ENCODE results near the gene PPP1R13L.
A peak's percentile ranks its signal among the peaks of the same experiment; 100 is the strongest.

Gene PPP1R13L

DNA sequence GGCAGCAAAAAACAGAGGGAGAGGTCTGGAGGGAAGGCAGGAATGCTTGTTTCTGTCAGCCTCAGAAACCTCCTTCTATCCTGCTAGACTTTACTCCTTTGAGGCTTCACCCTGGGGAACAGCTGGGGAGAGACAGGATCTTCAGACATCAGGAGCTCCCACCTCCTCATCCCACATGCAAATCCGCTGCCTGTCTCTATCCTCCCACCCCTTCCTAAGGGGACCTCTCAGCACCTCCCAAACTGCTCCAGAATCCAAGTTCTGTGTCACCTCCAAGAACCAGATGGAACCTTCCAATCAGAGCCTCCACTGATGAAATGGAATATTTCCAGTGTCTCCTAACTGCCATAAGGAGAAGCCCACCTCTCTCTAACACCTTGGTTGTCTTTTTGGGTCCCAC is 24.8 kb downstream of the PPP1R13L start:
- H3K4me1 ChIP-seq (ENCODE audit: control insufficient read depth in 1 of 2, insufficient read depth in 2 of 2, low read length in 2 of 2): no peaks in the 10 kb centered on the region
- H3K27me3 ChIP-seq (ENCODE audit: low read depth, low read length): peaks cover 4% of the 10 kb centered on the region
- no peak overlapping the region for H3K4me3 ChIP-seq (ENCODE audit: low read depth in 1 of 2, low read length in 2 of 2)
- no peaks in the 10 kb centered on the region for H3K36me3 ChIP-seq (ENCODE audit: control insufficient read depth in 1 of 2, insufficient read depth in 2 of 2, low read length in 2 of 2)
- H3K27ac ChIP-seq (ENCODE audit: low read length): no peak overlapping the region
- H3K9me3 ChIP-seq (ENCODE audit: control insufficient read depth in 1 of 2, low read length in 2 of 2): no peaks in the 10 kb centered on the region

DNA sequence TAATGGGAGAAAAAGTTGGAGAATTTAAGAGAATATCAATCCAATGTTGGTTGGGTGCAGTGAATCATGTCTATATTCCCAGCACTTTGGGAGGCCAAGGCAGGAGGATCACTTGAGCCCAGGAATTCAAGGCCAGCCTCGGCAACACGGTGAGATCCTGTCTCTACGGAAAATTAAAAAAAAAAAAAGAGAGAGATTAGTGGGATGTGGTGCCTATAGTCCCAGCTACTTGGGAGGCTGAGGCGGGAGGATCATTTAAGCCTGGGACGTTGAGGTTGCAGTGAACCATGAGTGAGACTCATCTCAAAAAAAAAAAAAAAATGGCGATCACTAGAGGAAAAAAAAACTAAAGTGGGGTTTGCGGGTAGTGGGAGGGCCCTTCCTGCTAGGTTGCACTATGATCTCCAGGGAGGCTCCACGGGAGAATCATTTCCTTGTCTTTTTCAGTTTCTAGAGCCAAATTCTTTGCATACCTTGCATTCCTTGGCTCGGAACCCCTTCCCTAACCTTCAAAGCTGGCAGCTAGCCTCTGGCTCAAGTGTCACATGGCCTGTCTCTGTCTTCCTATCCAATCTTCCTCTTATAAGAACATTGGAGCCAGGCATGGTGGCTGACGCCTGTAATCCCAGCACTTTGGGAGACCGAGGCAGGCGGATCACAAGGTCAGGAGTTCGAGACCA is 28.7 kb downstream of the PPP1R13L start:
- Histone ChIP-seq H3K36me3 (ENCODE audit: control insufficient read depth in 1 of 2, insufficient read depth in 2 of 2, low read length in 2 of 2) (no peaks in the 10 kb centered on the region), H3K27me3 (ENCODE audit: low read depth, low read length) (no peaks in the 10 kb centered on the region), H3K4me1 (ENCODE audit: control insufficient read depth in 1 of 2, insufficient read depth in 2 of 2, low read length in 2 of 2) (no peaks in the 10 kb centered on the region), H3K4me3 (ENCODE audit: low read depth in 1 of 2, low read length in 2 of 2) (no peak overlapping the region), H3K27ac (ENCODE audit: low read length) (no peak overlapping the region), H3K9me3 (ENCODE audit: control insufficient read depth in 1 of 2, low read length in 2 of 2) (no peaks in the 10 kb centered on the region)

DNA sequence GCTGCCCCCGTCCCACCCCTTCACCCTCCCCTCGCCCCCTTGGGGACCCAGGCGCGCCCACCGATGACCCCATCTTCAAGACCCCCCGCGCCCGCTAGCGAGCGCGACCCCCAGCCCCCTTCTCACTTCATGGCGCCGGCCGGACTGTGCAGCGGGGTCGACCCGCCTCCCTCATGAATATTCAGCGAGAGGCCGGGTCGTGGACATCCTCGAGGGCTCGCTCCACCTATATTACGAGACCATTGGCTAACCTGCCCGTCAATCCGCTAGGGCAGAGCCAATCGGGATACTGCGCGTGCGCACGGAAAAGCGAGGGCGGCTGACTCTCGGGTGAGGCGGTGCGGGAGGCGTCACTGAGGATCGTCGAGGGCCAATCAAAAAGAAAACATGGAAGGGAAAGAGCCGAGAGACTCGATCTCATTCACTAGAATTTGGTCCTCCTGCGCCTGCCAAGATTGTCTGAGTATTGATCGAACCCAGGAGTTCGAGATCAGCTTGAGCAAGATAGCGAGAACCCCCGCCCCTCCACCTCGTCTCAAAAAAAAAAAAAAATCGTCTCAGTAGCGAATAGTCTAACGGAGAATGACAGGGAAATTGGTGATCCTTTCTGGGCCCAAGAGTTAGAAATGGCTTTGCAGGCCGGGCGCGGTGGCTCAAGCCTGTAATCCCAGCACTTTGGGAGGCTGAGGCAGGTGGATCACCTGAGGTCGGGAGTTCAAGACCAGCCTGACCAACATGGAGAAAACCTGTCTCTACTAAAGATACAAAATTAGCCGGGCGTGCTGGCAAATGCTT is 34.3 kb downstream of the PPP1R13L start, which contains the start of gene ERCC2:
Gene ERCC2, minus strand, starts transcription at position 164 of the 795 bp plus-strand sequence. Its CDS starts 33 bp downstream, at position 131.
- no peaks in the 10 kb centered on the region for H3K9me3 ChIP-seq (ENCODE audit: control insufficient read depth in 1 of 2, low read length in 2 of 2)
- peak within 1 kb of the TSS; percentile 68 to 92 for H3K4me3 ChIP-seq (ENCODE audit: low read depth in 1 of 2, low read length in 2 of 2)
- H3K36me3 ChIP-seq (ENCODE audit: control insufficient read depth in 1 of 2, insufficient read depth in 2 of 2, low read length in 2 of 2): no peaks in the 10 kb centered on the region
- H3K27ac ChIP-seq (ENCODE audit: low read length): peak within 1 kb of the TSS; percentile 51
- H3K4me1 ChIP-seq (ENCODE audit: control insufficient read depth in 1 of 2, insufficient read depth in 2 of 2, low read length in 2 of 2): peaks cover 0 to 5% of the 10 kb centered on the region in 2 donors
- no peaks in the 10 kb centered on the region for H3K27me3 ChIP-seq (ENCODE audit: low read depth, low read length)

DNA sequence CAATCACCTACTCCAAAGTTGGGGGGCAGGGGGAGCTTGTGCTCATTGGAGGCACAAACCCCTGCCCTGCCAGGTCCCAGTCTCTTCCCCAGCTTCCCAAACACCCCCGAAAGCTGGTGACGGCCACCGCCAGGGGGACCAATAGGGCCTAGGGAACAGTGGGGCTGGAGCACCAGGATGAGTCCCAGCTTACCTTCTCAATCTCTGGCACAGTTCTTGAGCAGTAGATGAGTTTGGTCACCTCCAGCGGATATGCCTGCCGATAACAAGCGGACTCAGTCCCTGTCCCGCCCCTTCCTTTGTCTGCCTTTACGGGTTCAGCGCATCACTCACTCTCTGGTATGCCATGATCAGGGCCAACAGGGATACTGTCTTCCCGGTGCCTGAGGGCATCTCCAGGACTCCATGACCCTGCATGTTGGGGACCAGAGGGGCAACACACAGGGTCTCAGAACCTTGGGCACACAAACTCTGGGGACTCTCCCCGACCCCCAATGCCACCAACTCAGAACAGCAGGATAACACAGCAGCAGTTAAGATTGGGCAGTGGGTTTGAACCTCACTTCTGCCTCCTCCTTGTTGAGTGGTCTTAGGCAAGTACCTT is 36.0 kb downstream of the PPP1R13L start:
- Histone ChIP-seq H3K36me3 (ENCODE audit: control insufficient read depth in 1 of 2, insufficient read depth in 2 of 2, low read length in 2 of 2) (peaks cover 0 to 11% of the 10 kb centered on the region in 2 donors), H3K9me3 (ENCODE audit: control insufficient read depth in 1 of 2, low read length in 2 of 2) (no peaks in the 10 kb centered on the region)

DNA sequence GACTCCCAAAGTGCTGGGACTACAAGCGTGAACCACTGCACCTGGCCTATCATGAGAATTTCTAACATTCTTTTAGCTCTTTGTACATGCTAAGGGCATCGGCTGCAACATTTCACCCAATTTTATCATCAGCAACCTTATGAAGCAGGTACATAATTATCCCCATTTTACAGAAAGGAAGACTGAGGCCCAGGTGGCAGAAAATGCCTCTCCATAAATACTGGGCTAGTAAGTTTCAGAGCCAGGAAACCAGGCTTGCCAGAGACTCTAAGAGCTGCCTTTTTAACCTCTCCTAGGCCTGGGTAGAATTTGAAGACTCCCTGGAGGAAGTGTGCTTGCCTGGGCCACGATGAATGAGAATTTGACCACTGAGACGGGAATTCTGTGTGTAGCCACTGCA is 36.7 kb downstream of the PPP1R13L start:
- H3K36me3 ChIP-seq (ENCODE audit: control insufficient read depth in 1 of 2, insufficient read depth in 2 of 2, low read length in 2 of 2): peaks cover 0 to 17% of the 10 kb centered on the region in 2 donors
- no peaks in the 10 kb centered on the region for H3K9me3 ChIP-seq (ENCODE audit: control insufficient read depth in 1 of 2, low read length in 2 of 2)
- H3K4me3 ChIP-seq (ENCODE audit: low read depth in 1 of 2, low read length in 2 of 2): no peak overlapping the region
- H3K27me3 ChIP-seq (ENCODE audit: low read depth, low read length): no peaks in the 10 kb centered on the region
- no peak overlapping the region for H3K27ac ChIP-seq (ENCODE audit: low read length)
- H3K4me1 ChIP-seq (ENCODE audit: control insufficient read depth in 1 of 2, insufficient read depth in 2 of 2, low read length in 2 of 2): peaks cover 0 to 5% of the 10 kb centered on the region in 2 donors

More for the DNA sequence above, 36.0 kb downstream of the PPP1R13L start:
- Histone ChIP-seq H3K27me3 (ENCODE audit: low read depth, low read length) (no peaks in the 10 kb centered on the region), H3K4me1 (ENCODE audit: control insufficient read depth in 1 of 2, insufficient read depth in 2 of 2, low read length in 2 of 2) (peaks cover 0 to 5% of the 10 kb centered on the region in 2 donors), H3K27ac (ENCODE audit: low read length) (no peak overlapping the region), H3K4me3 (ENCODE audit: low read depth in 1 of 2, low read length in 2 of 2) (no peak overlapping the region)

DNA sequence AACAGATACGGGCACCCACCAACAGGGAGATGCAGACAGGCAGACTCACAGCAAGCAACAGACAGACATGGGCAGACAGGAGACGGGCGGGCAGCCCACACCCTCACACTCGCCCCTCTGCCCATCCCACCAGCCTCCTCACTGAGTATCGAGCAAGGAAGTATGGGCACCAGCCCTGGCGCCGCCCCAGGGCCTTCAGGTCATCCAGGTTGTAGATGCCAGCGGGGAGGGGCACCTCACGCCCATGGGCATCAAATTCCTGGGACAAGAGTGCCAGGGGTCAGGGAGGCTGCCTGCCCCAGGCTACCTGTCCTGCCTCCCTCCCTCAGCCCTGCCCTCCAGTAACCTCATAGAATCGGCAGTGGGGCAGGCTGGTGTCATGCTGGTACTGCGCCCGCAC is 40.2 kb downstream of the PPP1R13L start:
- no peak overlapping the region for H3K27ac ChIP-seq (ENCODE audit: low read length)
- H3K36me3 ChIP-seq (ENCODE audit: control insufficient read depth in 1 of 2, insufficient read depth in 2 of 2, low read length in 2 of 2): peaks cover 7 to 29% of the 10 kb centered on the region in 2 donors
- no peaks in the 10 kb centered on the region for H3K27me3 ChIP-seq (ENCODE audit: low read depth, low read length)
- peaks cover 0 to 3% of the 10 kb centered on the region in 2 donors for H3K4me1 ChIP-seq (ENCODE audit: control insufficient read depth in 1 of 2, insufficient read depth in 2 of 2, low read length in 2 of 2)
- H3K4me3 ChIP-seq (ENCODE audit: low read depth in 1 of 2, low read length in 2 of 2): no peak overlapping the region
- H3K9me3 ChIP-seq (ENCODE audit: control insufficient read depth in 1 of 2, low read length in 2 of 2): no peaks in the 10 kb centered on the region

DNA sequence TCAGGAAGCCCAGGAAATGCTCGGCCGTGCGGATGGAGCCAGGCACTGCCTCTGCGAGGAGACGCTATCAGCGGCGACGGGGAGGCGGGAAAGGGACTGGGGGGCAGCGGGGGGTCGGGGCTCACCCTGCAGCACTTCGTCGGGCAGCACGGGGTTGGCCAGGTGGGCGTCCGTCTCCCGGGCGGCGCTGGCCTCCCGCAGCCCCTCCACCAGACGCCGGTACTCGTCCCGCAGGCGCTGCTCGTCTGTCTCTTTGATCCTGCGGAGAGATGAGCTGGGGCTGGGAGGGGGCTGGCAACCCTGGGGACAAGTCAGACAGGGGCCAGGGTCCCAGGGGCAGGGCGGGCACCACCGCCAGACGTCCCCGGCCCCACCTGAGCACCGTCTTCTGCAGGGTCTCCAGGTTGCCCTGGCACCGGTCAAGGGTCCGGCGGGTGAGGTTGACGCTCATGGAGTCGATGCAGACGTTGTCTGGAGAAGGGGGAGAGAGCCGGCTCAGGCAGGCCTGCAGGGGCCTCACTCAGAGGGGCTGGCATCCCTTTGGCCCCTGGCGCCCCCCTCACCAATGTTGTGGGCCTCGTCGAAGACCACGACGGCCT is 40.9 kb downstream of the PPP1R13L start:
- Histone ChIP-seq H3K9me3 (ENCODE audit: control insufficient read depth in 1 of 2, low read length in 2 of 2) (no peaks in the 10 kb centered on the region), H3K4me1 (ENCODE audit: control insufficient read depth in 1 of 2, insufficient read depth in 2 of 2, low read length in 2 of 2) (no peaks in the 10 kb centered on the region), H3K27ac (ENCODE audit: low read length) (no peak overlapping the region), H3K36me3 (ENCODE audit: control insufficient read depth in 1 of 2, insufficient read depth in 2 of 2, low read length in 2 of 2) (peaks cover 8 to 29% of the 10 kb centered on the region in 2 donors), H3K4me3 (ENCODE audit: low read depth in 1 of 2, low read length in 2 of 2) (no peak overlapping the region), H3K27me3 (ENCODE audit: low read depth, low read length) (no peaks in the 10 kb centered on the region)

DNA sequence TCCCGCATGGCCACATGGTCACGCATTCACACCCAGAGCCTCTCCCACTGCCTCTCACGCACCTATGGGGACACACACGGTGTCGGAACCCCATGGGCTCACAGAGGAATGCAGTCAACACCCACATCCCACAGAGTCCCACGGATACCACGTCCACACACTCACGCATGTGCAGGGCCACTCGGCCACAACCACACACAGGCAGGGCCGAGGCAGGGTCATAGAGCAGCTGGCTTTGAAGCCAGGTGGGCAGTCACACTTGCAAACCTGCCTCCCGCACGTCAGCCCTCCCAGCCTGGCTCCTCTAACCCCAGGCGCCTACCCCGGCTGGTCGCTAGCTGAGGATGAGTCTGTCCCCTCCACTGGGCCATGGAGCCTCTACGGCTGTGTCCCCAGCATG is 42.6 kb downstream of the PPP1R13L start:
- Histone ChIP-seq H3K27me3 (ENCODE audit: low read depth, low read length) (no peaks in the 10 kb centered on the region), H3K4me1 (ENCODE audit: control insufficient read depth in 1 of 2, insufficient read depth in 2 of 2, low read length in 2 of 2) (no peaks in the 10 kb centered on the region), H3K9me3 (ENCODE audit: control insufficient read depth in 1 of 2, low read length in 2 of 2) (no peaks in the 10 kb centered on the region), H3K27ac (ENCODE audit: low read length) (no peak overlapping the region), H3K36me3 (ENCODE audit: control insufficient read depth in 1 of 2, insufficient read depth in 2 of 2, low read length in 2 of 2) (peaks cover 13 to 36% of the 10 kb centered on the region in 2 donors), H3K4me3 (ENCODE audit: low read depth in 1 of 2, low read length in 2 of 2) (no peak overlapping the region)

DNA sequence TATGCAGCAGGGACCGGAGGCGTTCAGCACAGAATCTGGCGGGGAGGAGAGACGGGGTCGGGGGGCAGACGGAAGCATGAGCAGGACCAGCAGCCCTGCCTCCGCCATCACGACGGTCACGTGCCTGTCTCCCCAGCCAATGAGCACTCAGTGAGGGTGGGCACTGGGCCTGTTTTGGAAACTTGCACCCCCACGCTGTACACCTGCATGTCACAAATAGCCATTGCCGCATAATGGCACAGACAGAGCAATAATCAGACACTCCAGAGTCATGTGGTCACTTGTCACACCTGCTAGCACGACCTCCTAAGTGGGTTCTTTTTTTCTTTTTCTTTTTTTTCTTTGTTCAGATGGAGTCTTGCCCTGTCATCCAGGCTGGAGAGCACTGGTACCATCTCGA is 43.3 kb downstream of the PPP1R13L start:
- Histone ChIP-seq H3K36me3 (ENCODE audit: control insufficient read depth in 1 of 2, insufficient read depth in 2 of 2, low read length in 2 of 2) (peaks cover 17 to 43% of the 10 kb centered on the region in 2 donors), H3K4me3 (ENCODE audit: low read depth in 1 of 2, low read length in 2 of 2) (no peak overlapping the region), H3K27ac (ENCODE audit: low read length) (no peak overlapping the region), H3K4me1 (ENCODE audit: control insufficient read depth in 1 of 2, insufficient read depth in 2 of 2, low read length in 2 of 2) (no peaks in the 10 kb centered on the region), H3K27me3 (ENCODE audit: low read depth, low read length) (no peaks in the 10 kb centered on the region), H3K9me3 (ENCODE audit: control insufficient read depth in 1 of 2, low read length in 2 of 2) (no peaks in the 10 kb centered on the region)

DNA sequence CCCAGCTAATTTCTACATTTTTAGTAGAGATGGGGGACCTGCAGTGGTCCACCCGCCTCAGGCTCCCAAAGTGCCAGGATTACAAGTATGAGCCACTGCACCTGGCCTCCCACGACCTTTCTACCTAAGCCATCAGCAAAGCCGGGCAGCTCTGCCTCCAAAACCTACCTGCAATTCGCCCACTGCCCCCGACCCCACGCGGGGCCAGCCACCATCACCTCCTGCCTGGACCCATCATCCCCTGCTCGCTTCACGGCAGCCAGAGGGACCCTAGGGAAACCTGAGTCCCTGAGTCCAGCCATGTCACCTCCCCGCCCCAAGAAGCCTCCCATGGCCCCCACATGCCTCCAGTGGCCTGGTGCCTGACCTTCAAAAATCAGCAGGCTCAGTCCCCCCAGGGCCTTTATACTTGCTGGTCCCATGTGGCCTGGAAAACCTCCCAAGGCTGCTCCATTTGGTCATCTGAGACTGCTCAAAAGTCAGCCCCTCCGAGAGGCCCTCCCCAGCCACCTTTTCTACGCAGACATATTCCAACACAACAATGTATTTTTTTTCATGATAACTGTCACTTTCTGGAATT is 46.6 kb downstream of the PPP1R13L start:
- Histone ChIP-seq H3K36me3 (ENCODE audit: control insufficient read depth in 1 of 2, insufficient read depth in 2 of 2, low read length in 2 of 2) (peaks cover 22 to 48% of the 10 kb centered on the region in 2 donors), H3K27me3 (ENCODE audit: low read depth, low read length) (no peaks in the 10 kb centered on the region), H3K4me3 (ENCODE audit: low read depth in 1 of 2, low read length in 2 of 2) (no peak overlapping the region)

DNA sequence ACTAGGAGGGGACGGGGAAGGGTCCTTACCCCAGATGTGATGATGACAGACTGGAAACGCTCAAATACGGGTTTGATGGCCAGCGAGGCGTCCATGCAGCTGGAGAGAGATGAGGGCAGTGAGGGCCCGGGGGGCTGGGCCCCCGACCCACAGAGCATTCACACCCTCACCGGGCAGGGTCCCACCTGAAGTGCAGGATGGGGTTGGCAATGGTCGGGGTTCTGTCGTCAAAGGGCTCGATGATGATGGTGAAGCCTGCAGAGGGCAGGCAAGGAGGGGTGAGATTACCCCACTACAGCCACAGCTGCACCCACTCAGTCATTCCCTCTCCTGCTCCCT is 47.5 kb downstream of the PPP1R13L start:
- Histone ChIP-seq H3K4me1 (ENCODE audit: control insufficient read depth in 1 of 2, insufficient read depth in 2 of 2, low read length in 2 of 2) (no peaks in the 10 kb centered on the region), H3K4me3 (ENCODE audit: low read depth in 1 of 2, low read length in 2 of 2) (no peak overlapping the region), H3K27me3 (ENCODE audit: low read depth, low read length) (no peaks in the 10 kb centered on the region), H3K36me3 (ENCODE audit: control insufficient read depth in 1 of 2, insufficient read depth in 2 of 2, low read length in 2 of 2) (peaks cover 19 to 56% of the 10 kb centered on the region in 2 donors), H3K9me3 (ENCODE audit: control insufficient read depth in 1 of 2, low read length in 2 of 2) (no peaks in the 10 kb centered on the region), H3K27ac (ENCODE audit: low read length) (no peak overlapping the region)

More for the DNA sequence above, 46.6 kb downstream of the PPP1R13L start:
- Histone ChIP-seq H3K9me3 (ENCODE audit: control insufficient read depth in 1 of 2, low read length in 2 of 2) (no peaks in the 10 kb centered on the region), H3K27ac (ENCODE audit: low read length) (no peak overlapping the region), H3K4me1 (ENCODE audit: control insufficient read depth in 1 of 2, insufficient read depth in 2 of 2, low read length in 2 of 2) (no peaks in the 10 kb centered on the region)
